ENCODE measurements around the gene PCSK6.

Gene PCSK6

GRCh38 chr15:101275018-101275417 is 214.5 kb downstream of the PCSK6 start:
- no peak overlapping the region for H3K4me3 ChIP-seq (ENCODE audit: low read depth in 1 of 2, low read length in 2 of 2)
- no peak overlapping the region for H3K27ac ChIP-seq (ENCODE audit: low read length)
- no peak overlapping the region for H3K9ac ChIP-seq (ENCODE audit: low read depth, low read length)
- no peaks in the 10 kb centered on the region for H3K9me3 ChIP-seq (ENCODE audit: insufficient read depth, low read length, severe bottlenecking)
- H3K79me2 ChIP-seq (ENCODE audit: insufficient read depth, low read length) = peaks cover 18% of the 10 kb centered on the region
- H3K4me2 ChIP-seq (ENCODE audit: insufficient read depth, low read length) = no peak overlapping the region
- peaks cover 51% of the 10 kb centered on the region for H3K36me3 ChIP-seq (ENCODE audit: insufficient read depth, low read length)
- ATAC-seq (ENCODE audit: insufficient read depth, low read depth) (no peak), DNase-seq (no peak)
- no peaks in the 10 kb centered on the region for H3K27me3 ChIP-seq (ENCODE audit: insufficient read depth, low read length, poor library complexity)
- TF ChIP-seq CTCF (IDR thresholded peaks at IDR 0.05; ENCODE audit: borderline replicate concordance, extremely low read depth, low read length, poor library complexity, severe bottlenecking) = no peak
- peaks cover 23% of the 10 kb centered on the region for H3K4me1 ChIP-seq (ENCODE audit: insufficient read depth, low read length)
- peaks cover 5% of the 10 kb centered on the region; the same call in 1 of the 2 replicates for H4K20me1 ChIP-seq (ENCODE audit: insufficient read depth, low read length)
- H2AFZ ChIP-seq (ENCODE audit: low read depth, low read length) = no peak overlapping the region

- TF ChIP-seq CTCF (IDR thresholded peaks at IDR 0.05; ENCODE audit: borderline replicate concordance, extremely low read depth, low read length, poor library complexity, severe bottlenecking) = no peak
- ATAC-seq (ENCODE audit: insufficient read depth, low read depth) (no peak), DNase-seq (no peak)
- no peak overlapping the region for H3K4me2 ChIP-seq (ENCODE audit: insufficient read depth, low read length)
- H3K9me3 ChIP-seq (ENCODE audit: insufficient read depth, low read length, severe bottlenecking) = no peaks in the 10 kb centered on the region
- peaks cover 23% of the 10 kb centered on the region for H3K4me1 ChIP-seq (ENCODE audit: insufficient read depth, low read length)
- no peak overlapping the region for H2AFZ ChIP-seq (ENCODE audit: low read depth, low read length)
- H3K4me3 ChIP-seq (ENCODE audit: low read depth in 1 of 2, low read length in 2 of 2) = no peak overlapping the region
- H3K9ac ChIP-seq (ENCODE audit: low read depth, low read length) = no peak overlapping the region
- H3K27ac ChIP-seq (ENCODE audit: low read length) = no peak overlapping the region
- H4K20me1 ChIP-seq (ENCODE audit: insufficient read depth, low read length) = peaks cover 5% of the 10 kb centered on the region; the same call in 1 of the 2 replicates
- no peaks in the 10 kb centered on the region for H3K27me3 ChIP-seq (ENCODE audit: insufficient read depth, low read length, poor library complexity)
- peaks cover 18% of the 10 kb centered on the region for H3K79me2 ChIP-seq (ENCODE audit: insufficient read depth, low read length)
- peaks cover 54% of the 10 kb centered on the region for H3K36me3 ChIP-seq (ENCODE audit: insufficient read depth, low read length)
Observed at GRCh38 chr15:101273534-101273933, 216.0 kb downstream of the PCSK6 start.

- Histone ChIP-seq H2AFZ (ENCODE audit: low read depth, low read length) (no peak overlapping the region), H3K4me1 (ENCODE audit: insufficient read depth, low read length) (peaks cover 15% of the 10 kb centered on the region), H3K9me3 (ENCODE audit: insufficient read depth, low read length, severe bottlenecking) (no peaks in the 10 kb centered on the region), H3K4me3 (ENCODE audit: low read depth in 1 of 2, low read length in 2 of 2) (no peak overlapping the region), H3K9ac (ENCODE audit: low read depth, low read length) (no peak overlapping the region), H3K27ac (ENCODE audit: low read length) (no peak overlapping the region), H3K4me2 (ENCODE audit: insufficient read depth, low read length) (no peak overlapping the region), H4K20me1 (ENCODE audit: insufficient read depth, low read length) (peaks cover 5% of the 10 kb centered on the region; the same call in 1 of the 2 replicates), H3K36me3 (ENCODE audit: insufficient read depth, low read length) (peaks cover 54% of the 10 kb centered on the region), H3K79me2 (ENCODE audit: insufficient read depth, low read length) (peaks cover 18% of the 10 kb centered on the region), H3K27me3 (ENCODE audit: insufficient read depth, low read length, poor library complexity) (no peaks in the 10 kb centered on the region)
- ATAC-seq (ENCODE audit: insufficient read depth, low read depth) = no peak
- no peak for DNase-seq
- TF ChIP-seq CTCF (IDR thresholded peaks at IDR 0.05; ENCODE audit: borderline replicate concordance, extremely low read depth, low read length, poor library complexity, severe bottlenecking) = no peak
Observed at GRCh38 chr15:101272584-101272983, 216.9 kb downstream of the PCSK6 start.

GRCh38 chr15:101269479-101270223 is 219.9 kb downstream of the PCSK6 start:
- H3K4me3 ChIP-seq (ENCODE audit: low read depth in 1 of 2, low read length in 2 of 2) = no peak overlapping the region
- no peaks in the 10 kb centered on the region for H3K27me3 ChIP-seq (ENCODE audit: insufficient read depth, low read length, poor library complexity)
- H3K36me3 ChIP-seq (ENCODE audit: insufficient read depth, low read length) = peaks cover 43% of the 10 kb centered on the region
- no peaks in the 10 kb centered on the region for H3K4me1 ChIP-seq (ENCODE audit: insufficient read depth, low read length)
- no peak overlapping the region for H2AFZ ChIP-seq (ENCODE audit: low read depth, low read length)
- H3K27ac ChIP-seq (ENCODE audit: low read length) = no peak overlapping the region
- H4K20me1 ChIP-seq (ENCODE audit: insufficient read depth, low read length) = no peaks in the 10 kb centered on the region
- no peak overlapping the region for H3K9ac ChIP-seq (ENCODE audit: low read depth, low read length)
- ATAC-seq (ENCODE audit: insufficient read depth, low read depth) (peak; percentile 47; the same call in 1 of the 3 replicates), DNase-seq (no peak)
- TF ChIP-seq CTCF (IDR thresholded peaks at IDR 0.05; ENCODE audit: borderline replicate concordance, extremely low read depth, low read length, poor library complexity, severe bottlenecking) = peak; percentile 49
- no peak for TF ChIP-seq EZH2 (IDR thresholded peaks at IDR 0.05; ENCODE audit: borderline replicate concordance, low read depth, low read length, severe bottlenecking)
- no peaks in the 10 kb centered on the region for H3K79me2 ChIP-seq (ENCODE audit: insufficient read depth, low read length)
- H3K9me3 ChIP-seq (ENCODE audit: insufficient read depth, low read length, severe bottlenecking) = no peaks in the 10 kb centered on the region
- no peak overlapping the region for H3K4me2 ChIP-seq (ENCODE audit: insufficient read depth, low read length)
